RCC 7860 (cell line): ENCODE results near the gene NHLRC3.
"Not testable (repeated sequence)": the region's sequence is repeated elsewhere in the genome, so short reads cannot be mapped to it uniquely, and the experiment has no call there.

Experiments
- DNase-seq: peaks from one replicate; pipeline ENCODE4 v3.0.0-alpha.2; 2015; ENCODE audit warnings: low spot score
- FAIRE-seq: peaks from 2 replicates; lab custom pipeline; 2012; peaks lifted over from hg19 to GRCh38; lab: Jason Lieb, UNC

The NHLRC3 gene

DNA sequence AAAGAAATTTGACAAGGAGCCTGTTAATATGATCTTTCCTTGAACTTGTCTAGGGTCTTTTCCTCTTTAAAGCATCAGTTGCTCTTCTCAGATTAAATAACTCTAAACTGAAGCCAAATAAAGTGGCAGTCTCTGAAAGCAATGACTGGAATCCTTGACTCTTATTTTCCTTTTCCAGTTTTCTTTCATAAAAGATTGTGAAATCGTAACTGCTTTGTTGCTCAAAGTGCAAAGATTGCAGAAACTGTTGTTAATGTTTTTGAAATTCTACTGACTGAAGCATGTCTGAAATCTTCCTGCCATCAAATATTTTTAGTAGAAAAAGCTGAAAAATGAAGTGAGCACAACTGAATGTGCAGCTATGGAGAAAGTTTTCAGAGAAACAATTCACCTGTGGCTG is 1.9 kb downstream of the NHLRC3 start:
- FAIRE-seq = no peak
- no peak for DNase-seq

- DNase-seq (no peak), FAIRE-seq (no peak)
Observed at GRCh38 chr13:39044536-39044935, 6.3 kb downstream of the NHLRC3 start.

GRCh38 chr13:39047560-39047959 is 9.3 kb downstream of the NHLRC3 start:
- DNase-seq (no peak), FAIRE-seq (no peak)

DNA sequence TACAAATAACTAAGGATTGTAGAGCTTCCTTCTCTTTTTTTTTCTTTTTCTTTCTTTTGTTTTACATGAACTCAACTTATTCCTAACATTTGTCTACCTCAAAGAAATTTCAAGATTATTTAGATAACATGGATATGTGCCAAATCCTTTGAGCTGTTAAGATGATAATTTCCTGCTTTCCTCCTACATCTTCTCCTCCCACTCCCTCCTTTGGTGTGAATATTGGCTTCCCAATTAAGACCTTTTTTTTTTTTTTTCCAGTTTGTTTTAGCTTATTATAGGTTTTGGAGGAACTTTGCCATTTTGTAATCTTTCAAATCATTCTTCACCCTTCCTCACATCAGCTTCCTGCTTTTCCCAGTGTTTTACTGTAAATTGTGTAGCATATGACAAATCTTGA is 10.6 kb downstream of the NHLRC3 start:
- FAIRE-seq (no peak), DNase-seq (no peak)

GRCh38 chr13:39049274-39049673 is 11.0 kb downstream of the NHLRC3 start:
- no peak for DNase-seq
- FAIRE-seq = no peak

DNA sequence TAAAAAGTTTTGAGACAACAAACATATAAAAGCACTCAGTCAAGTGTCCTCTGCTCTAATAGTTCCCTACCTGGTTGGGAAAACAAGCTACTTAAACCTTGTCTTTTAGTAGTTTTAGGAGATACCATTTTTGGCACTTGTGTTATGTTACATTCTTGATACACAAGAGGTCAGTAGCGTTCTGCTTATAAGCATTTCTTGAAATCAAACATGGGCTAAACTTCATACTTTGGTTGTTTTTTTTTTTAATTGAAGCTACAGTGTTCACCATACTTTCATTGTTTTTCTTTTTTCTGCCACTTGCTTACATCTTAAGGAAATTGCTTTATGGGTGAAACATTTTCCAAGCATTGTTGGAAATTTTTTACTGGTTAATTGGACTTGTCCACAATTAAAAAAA is 12.9 kb downstream of the NHLRC3 start:
- no peak for DNase-seq
- no peak for FAIRE-seq

- no peak for DNase-seq
- no peak for FAIRE-seq
Observed at GRCh38 chr13:39052944-39053343, 14.7 kb downstream of the NHLRC3 start.

DNA sequence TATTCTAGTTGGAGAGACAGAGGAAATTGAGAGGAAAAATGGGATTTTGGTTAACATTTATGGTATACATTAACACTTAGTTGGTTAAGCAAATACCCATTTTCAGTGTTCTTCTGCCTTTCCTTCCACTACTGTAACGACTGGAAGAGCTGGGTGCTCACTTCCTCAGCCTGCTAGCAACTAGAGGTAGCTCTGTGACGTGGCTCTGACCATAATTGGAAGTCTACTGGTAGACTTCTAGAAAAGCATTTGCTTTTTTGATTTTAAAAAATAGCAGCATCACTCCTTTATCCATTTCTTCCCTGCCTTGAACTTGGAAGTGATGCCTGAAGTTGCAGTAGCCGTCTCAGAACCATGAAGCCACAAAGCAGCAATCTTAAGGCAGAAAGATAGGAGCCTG is 15.9 kb downstream of the NHLRC3 start:
- DNase-seq (no peak), FAIRE-seq (no peak)

DNA sequence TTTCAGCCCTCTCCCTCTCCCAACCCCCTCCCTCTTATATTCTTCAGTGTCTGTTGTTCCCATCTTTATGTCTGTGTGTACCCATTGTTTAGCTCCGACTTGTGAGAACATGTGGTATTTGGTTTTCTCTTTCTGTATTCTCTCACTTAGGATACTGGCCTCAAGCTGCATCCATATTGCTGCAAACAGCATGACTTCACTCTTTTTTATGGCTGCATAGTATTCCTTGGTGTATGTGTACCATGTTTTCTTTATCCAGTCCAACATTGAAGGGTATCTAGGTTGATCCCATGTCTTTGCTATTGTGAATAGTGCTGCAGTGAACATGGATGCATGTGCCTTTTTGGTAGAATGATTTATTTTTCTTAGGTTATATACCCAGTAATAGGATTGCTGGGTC is 17.8 kb downstream of the NHLRC3 start:
- FAIRE-seq (no peak), DNase-seq (no peak)

DNA sequence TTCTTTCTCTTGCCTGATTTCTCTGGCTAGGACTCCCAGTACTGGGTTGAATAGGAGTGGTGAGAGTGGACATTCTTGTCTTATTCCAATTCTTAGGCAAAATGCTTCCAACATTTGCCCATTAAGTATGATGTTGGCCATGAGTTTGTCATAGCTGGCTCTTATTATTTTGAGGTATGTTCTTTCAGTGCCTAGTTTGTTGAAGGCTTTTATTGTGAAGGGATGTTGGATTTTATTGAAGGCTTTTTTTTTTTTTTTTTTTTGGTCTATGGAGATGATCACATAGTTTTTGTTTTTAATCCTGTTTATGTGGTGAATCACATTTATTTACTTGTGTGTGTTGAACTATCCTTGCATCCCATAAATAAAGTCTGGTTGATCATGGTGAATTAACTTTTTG is 19.8 kb downstream of the NHLRC3 start:
- DNase-seq (no peak), FAIRE-seq (no peak)

GRCh38 chr13:39062004-39062403 is 23.7 kb downstream of the NHLRC3 start:
- FAIRE-seq (no peak), DNase-seq (no peak)

DNA sequence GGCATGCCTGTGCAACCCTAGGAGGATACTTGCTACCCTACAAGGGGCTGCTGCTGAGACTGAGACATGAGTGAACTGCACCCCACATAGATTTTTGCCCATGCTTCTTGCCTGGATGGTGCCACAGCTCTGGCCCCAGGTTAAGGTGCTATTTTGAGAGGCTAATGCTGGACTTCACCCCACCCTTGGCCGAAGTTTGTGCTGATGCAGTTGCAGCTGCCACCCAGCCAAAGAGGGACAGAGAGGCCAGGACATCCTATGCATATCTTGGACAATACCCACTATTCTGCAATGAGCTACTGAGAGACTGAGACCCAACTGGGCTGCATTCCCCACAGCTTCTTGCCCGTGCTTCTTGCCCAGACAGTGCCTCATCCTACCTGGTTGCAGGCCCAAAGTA is 34.6 kb downstream of the NHLRC3 start:
- FAIRE-seq (no peak), DNase-seq (no peak)

GRCh38 chr13:39073983-39074382 is 35.7 kb downstream of the NHLRC3 start:
- DNase-seq (no peak), FAIRE-seq (no peak)

DNA sequence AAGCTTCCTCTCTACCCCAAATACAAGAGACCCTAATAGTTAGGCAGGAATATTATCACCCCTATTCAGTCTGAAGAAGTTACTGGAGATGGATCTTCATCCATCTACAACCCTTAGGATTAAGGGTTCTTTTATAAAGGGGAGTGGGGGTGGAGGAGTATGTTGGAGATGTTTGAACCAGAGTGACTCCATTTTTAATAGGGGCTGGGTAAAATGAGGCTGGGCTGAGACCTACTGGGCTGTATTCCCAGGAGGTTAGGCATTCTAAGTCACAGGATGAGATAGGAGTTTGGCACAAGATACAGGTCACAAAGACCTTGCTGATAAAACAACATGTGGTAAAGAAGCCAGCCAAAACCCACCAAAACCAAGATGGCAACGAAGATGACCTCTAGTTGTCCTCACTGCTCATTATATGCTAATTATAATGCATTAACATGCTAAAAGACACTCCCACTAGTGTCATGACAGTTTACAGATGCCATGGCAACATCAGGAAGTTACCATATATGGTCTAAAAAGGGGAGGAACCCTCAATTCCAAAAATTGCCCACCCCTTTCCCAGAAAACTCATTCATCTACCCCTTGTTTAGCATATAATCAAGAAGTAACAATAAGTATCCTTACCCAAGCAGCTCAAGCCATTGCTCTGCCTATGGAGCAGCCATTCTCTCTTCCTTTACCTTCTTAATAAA is 48.1 kb downstream of the NHLRC3 start:
- DNase-seq, FAIRE-seq: not testable (repeated sequence)

DNA sequence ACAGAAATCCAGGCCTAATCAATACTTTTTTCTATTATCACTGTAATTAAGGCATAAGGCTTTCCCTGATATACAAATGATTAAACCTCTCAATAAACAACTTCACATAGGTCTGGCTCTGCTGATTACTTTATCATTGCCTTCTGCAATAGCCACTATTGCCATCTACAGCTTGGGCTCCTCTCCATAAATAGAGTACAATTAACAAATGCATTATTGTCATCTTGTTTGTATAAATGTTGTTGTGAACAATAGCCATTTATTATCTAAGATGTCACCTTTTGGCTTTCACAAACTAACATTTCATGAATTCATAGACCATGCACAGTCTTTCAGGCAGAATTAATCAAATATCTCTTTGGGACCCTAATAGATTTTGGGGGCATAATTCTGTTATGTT is 53.3 kb downstream of the NHLRC3 start:
- FAIRE-seq (no peak), DNase-seq (no peak)

- FAIRE-seq (no peak), DNase-seq (no peak)
Observed at GRCh38 chr13:39095500-39095899, 57.2 kb downstream of the NHLRC3 start.

DNA sequence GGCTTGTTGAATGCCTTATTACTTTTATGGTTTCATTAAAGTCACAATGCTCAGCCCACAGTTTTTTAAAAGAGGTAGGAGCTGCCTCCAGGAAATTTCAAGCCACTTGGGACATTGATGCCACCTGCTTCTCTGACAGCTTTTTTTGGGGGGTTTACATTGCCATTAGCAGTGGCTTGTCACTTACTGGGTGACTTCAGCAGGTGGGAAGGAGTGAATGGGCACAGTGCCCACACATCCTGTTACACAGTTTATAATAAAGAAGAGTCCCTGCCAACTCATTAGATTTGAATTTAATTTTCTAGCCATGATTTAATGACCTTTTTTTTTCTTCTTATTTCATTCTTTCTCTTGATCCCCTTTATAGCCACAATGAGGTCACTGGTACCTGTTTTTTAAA is 61.0 kb downstream of the NHLRC3 start:
- FAIRE-seq (no peak), DNase-seq (no peak)
